H9 (cell line): ENCODE results near the gene OR10A4. TPM values are rescaled to one million over a fixed set of nuclear protein-coding genes. Genes with fewer than 3 reads are reported as not detected.

Source experiments
- DNase-seq: peaks from one replicate; pipeline ENCODE4 v3.0.0-alpha.2; 2017
- H2AFZ ChIP-seq: one replicate; pipeline ENCODE4 v1.6.1; 2013; ENCODE audit warnings: mild to moderate bottlenecking, low read length, control low read depth, moderate library complexity
- H2AK5ac ChIP-seq: 2 replicates; pipeline ENCODE4 v1.6.1; 2013; ENCODE audit warnings: low read length, control low read depth, mixed read lengths; ENCODE audit not compliant: insufficient read length
- H2BK120ac ChIP-seq: one replicate; pipeline ENCODE4 v1.6.1; 2013; ENCODE audit warnings: low read depth, mild to moderate bottlenecking, low read length, control low read depth, inconsistent platforms; ENCODE audit not compliant: poor library complexity, severe bottlenecking
- H2BK12ac ChIP-seq: 2 replicates; pipeline ENCODE4 v1.6.1; 2013; ENCODE audit warnings: low read length, control low read depth, mixed read lengths, low read depth; ENCODE audit not compliant: insufficient read length
- H2BK15ac ChIP-seq: 2 replicates; pipeline ENCODE4 v1.6.1; 2013; ENCODE audit warnings: low read depth, low read length, control low read depth
- H2BK20ac ChIP-seq: one replicate; pipeline ENCODE4 v1.6.1; 2013; ENCODE audit warnings: low read depth, mild to moderate bottlenecking, low read length, control low read depth, inconsistent platforms; ENCODE audit not compliant: poor library complexity, severe bottlenecking
- H2BK5ac ChIP-seq: 2 replicates; pipeline ENCODE4 v1.6.1; 2013; ENCODE audit warnings: low read length, control low read depth, mixed read lengths; ENCODE audit not compliant: insufficient read length
- H3K14ac ChIP-seq: 2 replicates; pipeline ENCODE4 v1.6.1; 2013; ENCODE audit warnings: low read length, control low read depth; ENCODE audit not compliant: insufficient read depth
- H3K18ac ChIP-seq: 2 replicates; pipeline ENCODE4 v1.6.1; 2013; ENCODE audit warnings: low read depth, mild to moderate bottlenecking, mixed read lengths, low read length, control low read depth; ENCODE audit not compliant: insufficient read length
- H3K23ac ChIP-seq: 2 replicates; pipeline ENCODE4 v1.6.1; 2013; ENCODE audit warnings: low read length, control low read depth, mixed read lengths, low read depth; ENCODE audit not compliant: insufficient read length
- H3K23me2 ChIP-seq: 2 replicates; pipeline ENCODE4 v1.6.1; 2013; ENCODE audit warnings: low read depth, mild to moderate bottlenecking, mixed read lengths, low read length, control low read depth; ENCODE audit not compliant: insufficient read length, poor library complexity, severe bottlenecking
- H3K27ac ChIP-seq: 2 replicates; pipeline ENCODE4 v1.5.1; 2013; ENCODE audit warnings: low read length, control low read depth, mixed read lengths, low read depth; ENCODE audit not compliant: insufficient read length
- H3K27me3 ChIP-seq: 2 replicates; pipeline ENCODE4 v1.6.1; 2013; ENCODE audit warnings: low read length, control low read depth, inconsistent platforms; ENCODE audit not compliant: insufficient read depth
- H3K4ac ChIP-seq: 2 replicates; pipeline ENCODE4 v1.6.1; 2013; ENCODE audit warnings: low read depth, mild to moderate bottlenecking, control low read depth, inconsistent platforms, low read length, moderate library complexity
- H3K4me1 ChIP-seq: 2 replicates; pipeline ENCODE4 v1.6.1; 2013; ENCODE audit warnings: low read length, control low read depth, inconsistent platforms; ENCODE audit not compliant: insufficient read depth
- H3K4me2 ChIP-seq: 2 replicates; pipeline ENCODE4 v1.6.1; 2013; ENCODE audit warnings: low read length, control low read depth, mixed read lengths; ENCODE audit not compliant: insufficient read length, insufficient read depth
- H3K56ac ChIP-seq: 2 replicates; pipeline ENCODE4 v1.6.1; 2013; ENCODE audit warnings: low read depth, mild to moderate bottlenecking, mixed read lengths, low read length, control low read depth; ENCODE audit not compliant: insufficient read length
- H3K79me1 ChIP-seq: 2 replicates; pipeline ENCODE4 v1.6.1; 2013; ENCODE audit warnings: low read depth, mild to moderate bottlenecking, moderate library complexity, low read length, control low read depth, inconsistent platforms; ENCODE audit not compliant: insufficient read depth, poor library complexity, severe bottlenecking
- H3K79me2 ChIP-seq: 2 replicates; pipeline ENCODE4 v1.6.1; 2013; ENCODE audit warnings: low read length, control low read depth, inconsistent platforms; ENCODE audit not compliant: insufficient read depth
- H3K9ac ChIP-seq: 2 replicates; pipeline ENCODE4 v1.6.1; 2013; ENCODE audit warnings: low read length, control low read depth, mixed read lengths; ENCODE audit not compliant: insufficient read length; ENCODE audit errors: extremely low read depth
- H3K9me3 ChIP-seq: one replicate; pipeline ENCODE4 v1.6.1; 2013; ENCODE audit warnings: low read depth, low read length, inconsistent platforms; ENCODE audit not compliant: control insufficient read depth
- H3T11ph ChIP-seq: one replicate; pipeline ENCODE4 v1.6.1; 2013; ENCODE audit warnings: mild to moderate bottlenecking, low read length, control low read depth, inconsistent platforms
- H4K20me1 ChIP-seq: one replicate; pipeline ENCODE4 v1.6.1; 2013; ENCODE audit not compliant: control insufficient read depth, insufficient read length, insufficient read depth
- H4K5ac ChIP-seq: 2 replicates; pipeline ENCODE4 v1.6.1; 2013; ENCODE audit warnings: low read depth, mild to moderate bottlenecking, mixed read lengths, low read length, control low read depth; ENCODE audit not compliant: insufficient read length
- H4K8ac ChIP-seq: replicated peaks from 2 replicates; pipeline ENCODE4 v1.6.1; 2013; ENCODE audit warnings: low read length, control low read depth, mixed read lengths, low read depth; ENCODE audit not compliant: insufficient read length
- H4K91ac ChIP-seq: 2 replicates; pipeline ENCODE4 v1.6.1; 2013; ENCODE audit warnings: low read depth, mild to moderate bottlenecking, moderate library complexity, mixed read lengths, low read length, control low read depth; ENCODE audit not compliant: insufficient read length
- H3K27ac Mint-ChIP-seq, 3 experiments: 2 replicates in 2 of 3; 3 replicates in 1 of 3; pipeline ENCODE4 v1.8.0; 2020 to 2021; ENCODE audit warnings: mixed read lengths in 3 of 3, mild to moderate bottlenecking in 1 of 3, moderate library complexity in 1 of 3
- H3K27me3 Mint-ChIP-seq: 2 replicates; pipeline ENCODE4 v1.8.0; 2021; ENCODE audit warnings: low read depth, mild to moderate bottlenecking, moderate library complexity, mixed read lengths
- H3K36me3 Mint-ChIP-seq, 3 experiments: 2 replicates in 2 of 3; 3 replicates in 1 of 3; pipeline ENCODE4 v1.8.0; 2020 to 2021; ENCODE audit warnings: low read depth in 3 of 3, mixed read lengths in 3 of 3; ENCODE audit not compliant: insufficient read depth in 1 of 3
- H3K4me1 Mint-ChIP-seq, 2 experiments: 2 replicates each; pipeline ENCODE4 v1.8.0; 2020; ENCODE audit warnings: mixed read lengths in 2 of 2
- H3K4me3 Mint-ChIP-seq, 2 experiments: 2 replicates in 1 of 2; 3 replicates in 1 of 2; pipeline ENCODE4 v1.8.0; 2020 to 2021; ENCODE audit warnings: mild to moderate bottlenecking in 2 of 2, mixed read lengths in 2 of 2, moderate library complexity in 1 of 2
- H3K9me3 Mint-ChIP-seq, 2 experiments: 2 replicates in 1 of 2; 3 replicates in 1 of 2; pipeline ENCODE4 v1.8.0; 2020; ENCODE audit warnings: mild to moderate bottlenecking in 2 of 2, mixed read lengths in 2 of 2, moderate library complexity in 1 of 2
- CTCF ChIP-seq: fragments of 200-600 bp; sonication (generic); conservative IDR thresholded peaks from 3 replicates; pipeline ENCODE4 v1.8.0; 2021; ENCODE audit warnings: antibody characterized with exemption, mild to moderate bottlenecking
- WGBS: extraction: QIAGEN DNeasy Blood & Tissue Kit; methylation state at CpG from one replicate; pipeline ENCODE4 v1.1.7; 2013; ENCODE audit warnings: missing lambda C conversion rate, low lambda C conversion rate, mixed read lengths; ENCODE audit not compliant: insufficient read length; ENCODE audit errors: extremely low coverage; 5-methylcytosine and 5-hydroxymethylcytosine counted together
- long read RNA-seq: library from polyadenylated mRNA; unstranded; transcript quantifications from one replicate; pipeline ENCODE4 v2.0.0, GENCODE V29; 2020
- total RNA-seq: library from RNA; stranded (reverse); gene quantifications from 2 replicates; pipeline ENCODE4 v1.2.1, GENCODE V29; 2021

OR10A4 gene
- not detected in 2 replicates for total RNA-seq
- long read RNA-seq = 0 reads

GRCh38 chr11:6876325-6876724 is at the start of gene OR10A4:
OR10A4 (plus strand) TSS chr11:6876625; CDS start chr11:6876648, 23 bp downstream.
- Histone ChIP-seq H3K56ac (no peak within 1 kb of the TSS), H2AK5ac (no peak within 1 kb of the TSS), H3K9me3 (no peaks in the 10 kb centered on the region), H3K27ac (no peak within 1 kb of the TSS), H2BK12ac (no peak within 1 kb of the TSS), H3K14ac (no peak within 1 kb of the TSS), H3K79me2 (no peaks in the 10 kb centered on the region), H4K5ac (no peak within 1 kb of the TSS), H3K4ac (no peak within 1 kb of the TSS), H2AFZ (no peak within 1 kb of the TSS), H3K4me2 (no peak within 1 kb of the TSS), H3K4me1 (no peaks in the 10 kb centered on the region), H4K91ac (no peak within 1 kb of the TSS), H3K79me1 (no peaks in the 10 kb centered on the region), H2BK15ac (no peak within 1 kb of the TSS), H4K8ac (no peak within 1 kb of the TSS), H3K18ac (no peak within 1 kb of the TSS), H2BK20ac (no peak within 1 kb of the TSS), H3K23me2 (no peaks in the 10 kb centered on the region), H2BK120ac (no peak within 1 kb of the TSS), H4K20me1 (no peaks in the 10 kb centered on the region), H3K23ac (no peak within 1 kb of the TSS), H3K9ac (no peak within 1 kb of the TSS), H3K27me3 (no peaks in the 10 kb centered on the region), H2BK5ac (no peak within 1 kb of the TSS), H3T11ph (no peak within 1 kb of the TSS)
- Mint-ChIP-seq H3K27me3 (no peaks in the 10 kb centered on the region), H3K4me3 (no peak within 1 kb of the TSS), H3K4me1 (no peaks in the 10 kb centered on the region), H3K9me3 (peaks cover 2 to 7% of the 10 kb centered on the region in 2 experiments; a peak in 3 of 5 replicates), H3K27ac (no peak within 1 kb of the TSS), H3K36me3 (no peaks in the 10 kb centered on the region)
- no CpG with 5 or more reads among the region's 1 CpG for WGBS
- no peak for TF ChIP-seq CTCF
- no peak for DNase-seq
